Panc1 (cell line): Measurements from ENCODE around the gene TMEM95. TPM values are rescaled to one million over a fixed set of nuclear protein-coding genes. Genes with fewer than 3 reads are reported as not detected.

Experiments used
- ATAC-seq: fragments of 200-7000 bp; cut with Tn5 transposase; 2 replicates; pipeline ENCODE4 v1.9.1; 2020; ENCODE audit warnings: mild to moderate bottlenecking, moderate library complexity
- BruUV-seq: library from RNA; stranded (reverse); fragments of 400-500 nt; replicated peaks from 2 replicates; lab custom pipeline; 2021; lab: Mats Ljungman, UMichigan
- CTCF ChIA-PET: fragments of 300-600 bp; sonication (Branson Sonifier 250); formaldehyde crosslinking; loops from one replicate; lab custom pipeline; 2022; ENCODE audit warnings: antibody characterized with exemption; lab: Charles Lee
- POLR2A ChIA-PET: fragments of 300-600 bp; sonication (Branson Sonifier 250); formaldehyde crosslinking; loops from one replicate; lab custom pipeline; 2022; ENCODE audit warnings: antibody characterized with exemption; lab: Charles Lee
- DNase-seq: peaks from one replicate; pipeline ENCODE4 v3.0.0-alpha.2; 2010; ENCODE audit warnings: low read depth, low spot score
- H3K27ac ChIP-seq: 2 replicates; pipeline ENCODE4 v1.5.1; 2011; ENCODE audit warnings: mild to moderate bottlenecking, low read length, inconsistent platforms
- H3K27me3 ChIP-seq: fragments of 200-500 bp; sonication (Bioruptor generic); 2 replicates; pipeline ENCODE4 v1.6.0; 2014; ENCODE audit warnings: low read length, inconsistent platforms; ENCODE audit not compliant: control insufficient read depth, insufficient read depth
- H3K36me3 ChIP-seq: fragments of 200-500 bp; sonication (Bioruptor generic); 2 replicates; pipeline ENCODE4 v1.5.1; 2014; ENCODE audit warnings: inconsistent platforms, mild to moderate bottlenecking, low read length, moderate library complexity; ENCODE audit not compliant: control insufficient read depth, insufficient read depth
- H3K4me1 ChIP-seq: 2 replicates; pipeline ENCODE4 v1.5.1; 2011; ENCODE audit warnings: inconsistent platforms, mild to moderate bottlenecking, low read length, moderate library complexity; ENCODE audit not compliant: control insufficient read depth, insufficient read depth
- H3K4me3 ChIP-seq, 2 experiments: 2 replicates each; pipeline ENCODE4 v1.5.1; 2011 to 2012; ENCODE audit warnings: low read depth in 2 of 2, low read length in 2 of 2, mild to moderate bottlenecking in 2 of 2, inconsistent platforms in 1 of 2, moderate library complexity in 1 of 2
- H3K9me3 ChIP-seq: fragments of 200-500 bp; sonication (Bioruptor generic); 2 replicates; pipeline ENCODE4 v1.5.1; 2014; ENCODE audit warnings: low read depth, mild to moderate bottlenecking, inconsistent platforms, low read length, moderate library complexity; ENCODE audit not compliant: control insufficient read depth, insufficient read depth
- POLR2AphosphoS5 ChIP-seq: IDR thresholded peaks from 2 replicates; pipeline ENCODE4 v1.6.1; 2012; ENCODE audit warnings: mild to moderate bottlenecking, low read depth, low read length, moderate library complexity
- SIN3A ChIP-seq: IDR thresholded peaks from 2 replicates; pipeline ENCODE4 v1.6.1; 2012; ENCODE audit warnings: low read depth, mild to moderate bottlenecking, low read length, moderate library complexity, borderline replicate concordance; ENCODE audit not compliant: insufficient read depth
- TCF7L2 ChIP-seq: IDR thresholded peaks from 2 replicates; pipeline ENCODE4 v1.6.1; 2011; ENCODE audit warnings: mild to moderate bottlenecking, low read depth, low read length, inconsistent platforms
- in situ Hi-C: cut with HindIII; loops from 2 replicates; pipeline ENCODE4 v1.10.0; 2016; ENCODE audit warnings: low sequenced_read_pairs, low pct_unique_long_range_greater_than_20kb
- intact Hi-C: fragments of 100-400 bp; cut with micrococcal nuclease; formaldehyde crosslinking; loops from one replicate; pipeline ENCODE4 v1.10.0; 2022; ENCODE audit not compliant: unreplicated experiment
- total RNA-seq: library from RNA; stranded (reverse); gene quantifications from one replicate; pipeline ENCODE4 v1.2.1, GENCODE V29; 2021; ENCODE audit not compliant: unreplicated experiment
- TF ChIP-seq, protein P1 (sequence below), 2 experiments: IDR thresholded peaks; 2 replicates each; pipeline ENCODE4 v1.6.1; 2011 to 2012; ENCODE audit warnings: low read depth in 2 of 2, control low read depth in 1 of 2, low read length in 1 of 2, mild to moderate bottlenecking in 1 of 2, moderate library complexity in 1 of 2; ENCODE audit not compliant: insufficient read depth in 1 of 2
- TF ChIP-seq, protein P2 (sequence below): fragments of 450-650 bp; IDR thresholded peaks from 2 replicates; pipeline ENCODE4 v1.5.1; 2017; ENCODE audit warnings: mild to moderate bottlenecking

Gene TMEM95
- total RNA-seq, 1 experiment from 2014 or later = not detected

DNA sequence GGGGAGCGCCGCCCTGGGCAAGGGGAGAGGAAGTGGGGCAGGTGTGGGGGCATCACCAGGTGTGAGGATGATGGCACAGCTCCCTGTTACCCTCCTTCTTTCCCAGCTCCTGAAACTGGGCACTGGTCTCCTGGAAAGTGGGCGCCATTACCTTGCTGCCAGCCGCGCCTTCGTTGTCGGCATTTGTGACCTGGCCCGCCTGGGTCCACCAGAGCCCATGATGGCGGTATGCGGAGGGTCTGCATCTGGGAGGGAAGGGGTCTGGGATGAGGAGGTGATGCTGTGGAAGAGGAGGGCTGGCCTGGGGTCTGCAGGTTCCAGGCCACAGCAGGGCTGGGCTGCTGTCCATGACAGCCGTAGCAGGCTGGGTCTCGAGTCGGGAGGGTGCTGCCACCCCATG lies 13.1 kb upstream of the TMEM95 start:
- H3K9me3 ChIP-seq = no peaks in the 10 kb centered on the region
- ChIA-PET POLR2A (interaction anchor here (0.5 kb wide), 1 partner anchor 310 kb away, joined by 3 read pairs; no protein-coding TSS in a partner anchor), CTCF (no interaction called here)
- TF ChIP-seq TCF7L2 (no peak), POLR2AphosphoS5 (no peak), SIN3A (no peak)
- TF ChIP-seq, protein P1, sequence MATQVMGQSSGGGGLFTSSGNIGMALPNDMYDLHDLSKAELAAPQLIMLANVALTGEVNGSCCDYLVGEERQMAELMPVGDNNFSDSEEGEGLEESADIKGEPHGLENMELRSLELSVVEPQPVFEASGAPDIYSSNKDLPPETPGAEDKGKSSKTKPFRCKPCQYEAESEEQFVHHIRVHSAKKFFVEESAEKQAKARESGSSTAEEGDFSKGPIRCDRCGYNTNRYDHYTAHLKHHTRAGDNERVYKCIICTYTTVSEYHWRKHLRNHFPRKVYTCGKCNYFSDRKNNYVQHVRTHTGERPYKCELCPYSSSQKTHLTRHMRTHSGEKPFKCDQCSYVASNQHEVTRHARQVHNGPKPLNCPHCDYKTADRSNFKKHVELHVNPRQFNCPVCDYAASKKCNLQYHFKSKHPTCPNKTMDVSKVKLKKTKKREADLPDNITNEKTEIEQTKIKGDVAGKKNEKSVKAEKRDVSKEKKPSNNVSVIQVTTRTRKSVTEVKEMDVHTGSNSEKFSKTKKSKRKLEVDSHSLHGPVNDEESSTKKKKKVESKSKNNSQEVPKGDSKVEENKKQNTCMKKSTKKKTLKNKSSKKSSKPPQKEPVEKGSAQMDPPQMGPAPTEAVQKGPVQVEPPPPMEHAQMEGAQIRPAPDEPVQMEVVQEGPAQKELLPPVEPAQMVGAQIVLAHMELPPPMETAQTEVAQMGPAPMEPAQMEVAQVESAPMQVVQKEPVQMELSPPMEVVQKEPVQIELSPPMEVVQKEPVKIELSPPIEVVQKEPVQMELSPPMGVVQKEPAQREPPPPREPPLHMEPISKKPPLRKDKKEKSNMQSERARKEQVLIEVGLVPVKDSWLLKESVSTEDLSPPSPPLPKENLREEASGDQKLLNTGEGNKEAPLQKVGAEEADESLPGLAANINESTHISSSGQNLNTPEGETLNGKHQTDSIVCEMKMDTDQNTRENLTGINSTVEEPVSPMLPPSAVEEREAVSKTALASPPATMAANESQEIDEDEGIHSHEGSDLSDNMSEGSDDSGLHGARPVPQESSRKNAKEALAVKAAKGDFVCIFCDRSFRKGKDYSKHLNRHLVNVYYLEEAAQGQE (IDR thresholded peaks at IDR 0.05; ENCODE audit: insufficient read depth in 1 of 2, low read depth in 2 of 2, low read length in 1 of 2) = no peak
- TF ChIP-seq, protein P2, sequence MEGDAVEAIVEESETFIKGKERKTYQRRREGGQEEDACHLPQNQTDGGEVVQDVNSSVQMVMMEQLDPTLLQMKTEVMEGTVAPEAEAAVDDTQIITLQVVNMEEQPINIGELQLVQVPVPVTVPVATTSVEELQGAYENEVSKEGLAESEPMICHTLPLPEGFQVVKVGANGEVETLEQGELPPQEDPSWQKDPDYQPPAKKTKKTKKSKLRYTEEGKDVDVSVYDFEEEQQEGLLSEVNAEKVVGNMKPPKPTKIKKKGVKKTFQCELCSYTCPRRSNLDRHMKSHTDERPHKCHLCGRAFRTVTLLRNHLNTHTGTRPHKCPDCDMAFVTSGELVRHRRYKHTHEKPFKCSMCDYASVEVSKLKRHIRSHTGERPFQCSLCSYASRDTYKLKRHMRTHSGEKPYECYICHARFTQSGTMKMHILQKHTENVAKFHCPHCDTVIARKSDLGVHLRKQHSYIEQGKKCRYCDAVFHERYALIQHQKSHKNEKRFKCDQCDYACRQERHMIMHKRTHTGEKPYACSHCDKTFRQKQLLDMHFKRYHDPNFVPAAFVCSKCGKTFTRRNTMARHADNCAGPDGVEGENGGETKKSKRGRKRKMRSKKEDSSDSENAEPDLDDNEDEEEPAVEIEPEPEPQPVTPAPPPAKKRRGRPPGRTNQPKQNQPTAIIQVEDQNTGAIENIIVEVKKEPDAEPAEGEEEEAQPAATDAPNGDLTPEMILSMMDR = no peak
- DNase-seq (no peak), ATAC-seq (no peak)
- H3K4me3 ChIP-seq = no peak overlapping the region
- BruUV-seq = no TSS peak
- no peaks in the 10 kb centered on the region for H3K4me1 ChIP-seq
- intact Hi-C loops (no loop called here), in situ Hi-C loops (no loop called here)
- H3K27ac ChIP-seq = no peak overlapping the region
- H3K27me3 ChIP-seq = no peaks in the 10 kb centered on the region
- H3K36me3 ChIP-seq = no peaks in the 10 kb centered on the region

DNA sequence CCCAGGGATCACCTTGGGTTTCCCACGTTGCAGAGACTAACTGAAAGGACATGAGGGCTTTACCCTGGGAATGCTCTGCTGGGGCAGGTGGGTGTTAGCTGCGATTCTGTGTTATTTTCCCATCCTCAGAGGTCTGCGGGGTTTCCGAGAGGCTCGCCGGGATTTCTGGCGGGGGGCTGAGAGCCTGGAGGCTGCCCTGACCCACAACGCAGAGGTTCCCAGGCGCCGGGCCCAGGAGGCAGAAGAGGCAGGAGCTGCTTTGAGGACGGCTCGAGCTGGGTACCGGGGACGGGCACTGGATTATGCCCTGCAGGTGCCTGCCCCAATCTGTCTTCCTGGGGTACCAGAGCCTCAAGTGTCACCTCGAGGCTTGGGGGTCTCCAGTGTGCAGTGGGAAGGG lies 11.7 kb upstream of the TMEM95 start:
- TF ChIP-seq, protein P1 (IDR thresholded peaks at IDR 0.05; ENCODE audit: insufficient read depth in 1 of 2, low read depth in 2 of 2, low read length in 1 of 2) = no peak
- TF ChIP-seq POLR2AphosphoS5 (no peak), TCF7L2 (no peak), SIN3A (no peak)
- TF ChIP-seq, protein P2 = no peak
- no peaks in the 10 kb centered on the region for H3K9me3 ChIP-seq
- DNase-seq = no peak
- no peaks in the 10 kb centered on the region for H3K36me3 ChIP-seq
- no peaks in the 10 kb centered on the region for H3K4me1 ChIP-seq
- H3K4me3 ChIP-seq = no peak overlapping the region
- no TSS peak for BruUV-seq
- H3K27ac ChIP-seq = no peak overlapping the region
- no peaks in the 10 kb centered on the region for H3K27me3 ChIP-seq
- POLR2A ChIA-PET = no interaction called here
- in situ Hi-C loops (no loop called here), intact Hi-C loops (no loop called here)
- CTCF ChIA-PET = interaction anchor here (0.7 kb wide), 1 partner anchor 24 kb away, joined by 5 read pairs; no protein-coding TSS in a partner anchor
- ATAC-seq = no peak
